ENCODE data around the gene ATAD3B. TPM values are rescaled to one million over a fixed set of nuclear protein-coding genes. Genes with fewer than 3 reads are reported as not detected.

Gene ATAD3B
- total and polyA plus RNA-seq, 10 of the 15 experiments (the other 5 are each of a cell fraction or from before 2014, with no cell fraction given) = 0.03 to 38.8 (median 23.8) TPM

GRCh38 chr1:1437904-1438376 lies 33.6 kb upstream of the ATAD3B start (continued):
- TF ChIP-seq WRNIP1 (IDR thresholded peaks at IDR 0.05; ENCODE audit: borderline replicate concordance, low read depth, low read length) = no peak
- TF ChIP-seq RB1 (IDR thresholded peaks at IDR 0.05; ENCODE audit: borderline replicate concordance) = peak; percentile 74; the same call in 1 of the 2 replicates
- peak in 2 of 3 experiments; percentile 28 to 30; a peak in 1 of 6 replicates for TF ChIP-seq CTCF (IDR thresholded peaks at IDR 0.05 in 2 of 3, conservative IDR thresholded peaks at IDR 0.05 in 1 of 3; ENCODE audit: control insufficient read depth in 2 of 3, extremely low read depth in 1 of 3, insufficient read depth in 1 of 3, low read depth in 3 of 3, low read length in 3 of 3)
- peak; percentile 57 for TF ChIP-seq IKZF1 (conservative IDR thresholded peaks at IDR 0.05)
- TF ChIP-seq GATAD2B (conservative IDR thresholded peaks at IDR 0.05; ENCODE audit: low read depth) = peak; percentile 69
- TF ChIP-seq SMARCA5 (IDR thresholded peaks at IDR 0.05) = 0 out of 2 replicates have a peak, but pooled peaks have one; percentile 22
- no peak for TF ChIP-seq USF1 (IDR thresholded peaks at IDR 0.05; ENCODE audit: borderline replicate concordance, extremely low read length, insufficient read depth, low read depth, low read length)
- no peak for TF ChIP-seq ZNF592 (IDR thresholded peaks at IDR 0.05)
- TF ChIP-seq EP300 (IDR thresholded peaks at IDR 0.05; ENCODE audit: borderline replicate concordance in 1 of 2, control insufficient read depth in 1 of 2, low read depth in 2 of 2, low read length in 2 of 2) = 0 out of 4 replicates have a peak, but pooled peaks of 1 of the 2 experiments have one; percentile 27
- TF ChIP-seq POU2F2 (IDR thresholded peaks at IDR 0.05; ENCODE audit: borderline replicate concordance, low read depth, low read length) = no peak
- no peak for TF ChIP-seq CHD4 (IDR thresholded peaks at IDR 0.05)
- 0 out of 2 replicates have a peak, but pooled peaks have one; percentile 48 for TF ChIP-seq ZNF687 (IDR thresholded peaks at IDR 0.05)
- peak; percentile 99 for TF ChIP-seq MEF2B (IDR thresholded peaks at IDR 0.05; ENCODE audit: partially characterized antibody, poor library complexity, severe bottlenecking)
- no peak for TF ChIP-seq POLR2AphosphoS2 (IDR thresholded peaks at IDR 0.05; ENCODE audit: low read depth, low read length)
